Trophoblast cell (in vitro differentiated cells and primary cell): ENCODE data around the gene CHRNA10.
A peak's percentile ranks its signal among the peaks of the same experiment; 100 is the strongest.

Experiments
- DNase-seq, 2 donors: peaks; one replicate each; pipeline ENCODE4 v3.0.0-alpha.2; 2016
- H2AFZ ChIP-seq: 2 replicates; pipeline ENCODE4 v1.6.1; 2013; ENCODE audit warnings: low read length, moderate library complexity, mild to moderate bottlenecking; ENCODE audit not compliant: insufficient read depth, poor library complexity
- H2AK5ac ChIP-seq: 2 replicates; pipeline ENCODE4 v1.6.1; 2013; ENCODE audit warnings: mild to moderate bottlenecking, low read length
- H2BK120ac ChIP-seq: 2 replicates; pipeline ENCODE4 v1.6.1; 2013; ENCODE audit warnings: low read length, mild to moderate bottlenecking, moderate library complexity; ENCODE audit not compliant: insufficient read depth, poor library complexity
- H2BK12ac ChIP-seq: 2 replicates; pipeline ENCODE4 v1.6.1; 2013; ENCODE audit warnings: mild to moderate bottlenecking, low read length, moderate library complexity
- H2BK5ac ChIP-seq: 2 replicates; pipeline ENCODE4 v1.6.1; 2013; ENCODE audit warnings: low read length, low read depth, moderate library complexity, mild to moderate bottlenecking; ENCODE audit not compliant: poor library complexity
- H3K14ac ChIP-seq: 2 replicates; pipeline ENCODE4 v1.6.1; 2013; ENCODE audit warnings: mild to moderate bottlenecking, low read length
- H3K18ac ChIP-seq: 2 replicates; pipeline ENCODE4 v1.6.1; 2013; ENCODE audit warnings: mild to moderate bottlenecking, low read length
- H3K23ac ChIP-seq: 2 replicates; pipeline ENCODE4 v1.6.1; 2013; ENCODE audit warnings: low read length
- H3K27ac ChIP-seq: 2 replicates; pipeline ENCODE4 v1.5.1; 2013; ENCODE audit warnings: low read depth, mild to moderate bottlenecking, inconsistent platforms, low read length, moderate library complexity
- H3K27me3 ChIP-seq: 2 replicates; pipeline ENCODE4 v1.6.1; 2013; ENCODE audit warnings: inconsistent platforms, mild to moderate bottlenecking, low read length, moderate library complexity; ENCODE audit not compliant: insufficient read depth
- H3K36me3 ChIP-seq, 2 experiments: 1 replicate in 1 of 2; 2 replicates in 1 of 2; pipeline ENCODE4 v1.6.1; 2013; ENCODE audit warnings: low read length in 2 of 2, mild to moderate bottlenecking in 2 of 2, moderate library complexity in 1 of 2; ENCODE audit not compliant: insufficient read depth in 2 of 2, control insufficient read depth in 1 of 2
- H3K4ac ChIP-seq: 2 replicates; pipeline ENCODE4 v1.6.1; 2013; ENCODE audit warnings: low read depth, mild to moderate bottlenecking, low read length, moderate library complexity
- H3K4me1 ChIP-seq, 2 experiments: 1 replicate in 1 of 2; 2 replicates in 1 of 2; pipeline ENCODE4 v1.6.1; 2013; ENCODE audit warnings: low read length in 2 of 2, mild to moderate bottlenecking in 2 of 2, moderate library complexity in 1 of 2; ENCODE audit not compliant: insufficient read depth in 2 of 2, control insufficient read depth in 1 of 2
- H3K4me2 ChIP-seq: 2 replicates; pipeline ENCODE4 v1.6.1; 2013; ENCODE audit warnings: inconsistent platforms, mild to moderate bottlenecking, low read length, moderate library complexity
- H3K4me3 ChIP-seq: 2 replicates; pipeline ENCODE4 v1.5.1; 2013; ENCODE audit warnings: mild to moderate bottlenecking, low read depth, low read length, inconsistent platforms
- H3K79me1 ChIP-seq: one replicate; pipeline ENCODE4 v1.6.1; 2013; ENCODE audit warnings: low read length
- H3K79me2 ChIP-seq: 2 replicates; pipeline ENCODE4 v1.6.1; 2013; ENCODE audit warnings: low read length, mild to moderate bottlenecking; ENCODE audit not compliant: control insufficient read depth, insufficient read depth, poor library complexity
- H3K9ac ChIP-seq: 2 replicates; pipeline ENCODE4 v1.6.1; 2013; ENCODE audit warnings: mild to moderate bottlenecking, low read length
- H3K9me3 ChIP-seq: 2 replicates; pipeline ENCODE4 v1.6.1; 2013; ENCODE audit warnings: low read depth, mild to moderate bottlenecking, control low read depth, inconsistent platforms, low read length; ENCODE audit not compliant: insufficient read depth
- H4K12ac ChIP-seq: 2 replicates; pipeline ENCODE4 v1.6.1; 2013; ENCODE audit warnings: low read depth, mild to moderate bottlenecking, low read length, moderate library complexity
- H4K8ac ChIP-seq: 2 replicates; pipeline ENCODE4 v1.6.1; 2013; ENCODE audit warnings: low read depth, mild to moderate bottlenecking, low read length, moderate library complexity
- H4K91ac ChIP-seq: one replicate; pipeline ENCODE4 v1.6.1; 2013; ENCODE audit warnings: low read depth, mild to moderate bottlenecking, low read length, moderate library complexity
- WGBS: extraction: QIAGEN DNeasy Blood & Tissue Kit; methylation state at CpG from one replicate; pipeline ENCODE4 v1.1.7; 2013; ENCODE audit warnings: missing lambda C conversion rate; ENCODE audit not compliant: insufficient read length, insufficient coverage; ENCODE audit errors: extremely low coverage; 5-methylcytosine and 5-hydroxymethylcytosine counted together

The CHRNA10 gene

GRCh38 chr11:3665336-3666022, 5.7 kb downstream of the CHRNA10 start:
- Histone ChIP-seq H3K4me1 (no peaks in the 10 kb centered on the region), H2AFZ (no peak overlapping the region), H3K4me2 (no peak overlapping the region), H3K4ac (no peak overlapping the region), H3K4me3 (no peak overlapping the region), H3K23ac (no peak overlapping the region), H2BK5ac (no peak overlapping the region), H4K91ac (no peak overlapping the region), H3K79me1 (no peaks in the 10 kb centered on the region), H4K12ac (no peak overlapping the region), H3K9ac (no peak overlapping the region), H2BK120ac (no peak overlapping the region), H2AK5ac (no peak overlapping the region), H3K14ac (no peak overlapping the region), H3K36me3 (peaks cover 42 to 50% of the 10 kb centered on the region in 2 experiments), H3K18ac (no peak overlapping the region), H4K8ac (no peak overlapping the region), H3K27me3 (no peaks in the 10 kb centered on the region), H3K9me3 (peaks cover 1% of the 10 kb centered on the region), H2BK12ac (no peak overlapping the region), H3K79me2 (no peaks in the 10 kb centered on the region), H3K27ac (no peak overlapping the region)
- no CpG with 5 or more reads among the region's 6 CpGs for WGBS
- no peak for DNase-seq

GRCh38 chr11:3664032-3664630, 7.1 kb downstream of the CHRNA10 start:
- H3K79me1 ChIP-seq = no peaks in the 10 kb centered on the region
- no peak overlapping the region for H2AK5ac ChIP-seq
- no peak overlapping the region for H2AFZ ChIP-seq
- no peak overlapping the region for H4K8ac ChIP-seq
- no peaks in the 10 kb centered on the region for H3K4me1 ChIP-seq
- H3K18ac ChIP-seq = no peak overlapping the region
- H4K12ac ChIP-seq = no peak overlapping the region
- H3K27me3 ChIP-seq = no peaks in the 10 kb centered on the region
- no peak overlapping the region for H2BK120ac ChIP-seq
- DNase-seq = no peak
- WGBS = no CpG with 5 or more reads among the region's 10 CpGs
- peaks cover 4% of the 10 kb centered on the region for H3K9me3 ChIP-seq
- H3K14ac ChIP-seq = no peak overlapping the region
- H3K27ac ChIP-seq = no peak overlapping the region
- no peak overlapping the region for H3K23ac ChIP-seq
- H3K36me3 ChIP-seq = peaks cover 35 to 42% of the 10 kb centered on the region in 2 experiments
- H2BK12ac ChIP-seq = no peak overlapping the region
- no peak overlapping the region for H3K4me2 ChIP-seq
- H3K4me3 ChIP-seq = no peak overlapping the region
- no peak overlapping the region for H2BK5ac ChIP-seq
- no peak overlapping the region for H3K4ac ChIP-seq
- H4K91ac ChIP-seq = no peak overlapping the region
- no peaks in the 10 kb centered on the region for H3K79me2 ChIP-seq
- H3K9ac ChIP-seq = no peak overlapping the region

- Histone ChIP-seq H3K4me3 (no peak overlapping the region), H3K36me3 (peaks cover 30 to 37% of the 10 kb centered on the region in 2 experiments), H2BK120ac (no peak overlapping the region), H3K14ac (no peak overlapping the region), H2AFZ (no peak overlapping the region), H3K79me2 (no peaks in the 10 kb centered on the region), H3K27me3 (no peaks in the 10 kb centered on the region), H3K4me2 (no peak overlapping the region), H3K79me1 (no peaks in the 10 kb centered on the region), H3K4me1 (no peaks in the 10 kb centered on the region), H3K27ac (no peak overlapping the region), H3K9me3 (peaks cover 6% of the 10 kb centered on the region), H3K4ac (no peak overlapping the region), H3K23ac (no peak overlapping the region), H2BK5ac (no peak overlapping the region), H3K9ac (no peak overlapping the region), H2AK5ac (no peak overlapping the region), H3K18ac (no peak overlapping the region), H4K91ac (no peak overlapping the region), H2BK12ac (no peak overlapping the region), H4K8ac (no peak overlapping the region), H4K12ac (no peak overlapping the region)
- peak; percentile 7 to 36 for DNase-seq
Observed at GRCh38 chr11:3662856-3663255, 8.3 kb downstream of the CHRNA10 start.

- H3K4ac ChIP-seq = no peak overlapping the region
- DNase-seq = no peak
- no peak overlapping the region for H3K14ac ChIP-seq
- no peak overlapping the region for H2BK12ac ChIP-seq
- no peak overlapping the region for H4K91ac ChIP-seq
- H3K4me2 ChIP-seq = no peak overlapping the region
- H3K36me3 ChIP-seq = peaks cover 15 to 18% of the 10 kb centered on the region in 2 experiments
- H3K79me1 ChIP-seq = no peaks in the 10 kb centered on the region
- no peaks in the 10 kb centered on the region for H3K4me1 ChIP-seq
- WGBS = no CpG with 5 or more reads among the region's 2 CpGs
- H3K18ac ChIP-seq = no peak overlapping the region
- no peak overlapping the region for H2BK120ac ChIP-seq
- no peak overlapping the region for H3K27ac ChIP-seq
- peaks cover 5% of the 10 kb centered on the region for H3K9me3 ChIP-seq
- H4K8ac ChIP-seq = no peak overlapping the region
- H3K4me3 ChIP-seq = no peak overlapping the region
- no peak overlapping the region for H4K12ac ChIP-seq
- no peaks in the 10 kb centered on the region for H3K27me3 ChIP-seq
- no peak overlapping the region for H2AFZ ChIP-seq
- H3K9ac ChIP-seq = no peak overlapping the region
- no peaks in the 10 kb centered on the region for H3K79me2 ChIP-seq
- no peak overlapping the region for H2BK5ac ChIP-seq
- no peak overlapping the region for H3K23ac ChIP-seq
- no peak overlapping the region for H2AK5ac ChIP-seq
Observed at GRCh38 chr11:3660960-3661359, 10.2 kb downstream of the CHRNA10 start.
